ENCODE measurements around the gene ZNF749.
A peak's percentile ranks its signal among the peaks of the same experiment; 100 is the strongest.

The ZNF749 gene

GRCh38 chr19:57435062-57435978 is at the start of gene ZNF749:
TSS of gene ZNF749 (plus strand) at chr19:57435325. CDS start at chr19:57435579, 254 bp downstream.
- peak; percentile 94 for DNase-seq (ENCODE audit: low read depth, low spot score)

- no peak for DNase-seq (ENCODE audit: low read depth, low spot score)
Observed at GRCh38 chr19:57389194-57389729, 45.9 kb upstream of the ZNF749 start.

GRCh38 chr19:57389730-57390598 is 45.2 kb upstream of the ZNF749 start, which contains the start of gene ZNF548:
TSS of gene ZNF548 (plus strand) at chr19:57389854. CDS start at chr19:57390100, 246 bp downstream.
- DNase-seq (ENCODE audit: low read depth, low spot score), result peak; percentile 97

- DNase-seq (ENCODE audit: low read depth, low spot score), result no peak
Observed at GRCh38 chr19:57395710-57396109, 39.4 kb upstream of the ZNF749 start.

- no peak for DNase-seq (ENCODE audit: low read depth, low spot score)
Observed at GRCh38 chr19:57398868-57399267, 36.3 kb upstream of the ZNF749 start.

GRCh38 chr19:57403737-57404563 is 31.2 kb upstream of the ZNF749 start:
- DNase-seq (ENCODE audit: low read depth, low spot score), result no peak

GRCh38 chr19:57406516-57407123 is 28.5 kb upstream of the ZNF749 start:
- peak; percentile 52 for DNase-seq (ENCODE audit: low read depth, low spot score)

GRCh38 chr19:57410877-57411671 is 24.1 kb upstream of the ZNF749 start, which contains the start of gene ZNF17:
TSS of gene ZNF17 (plus strand) at chr19:57411161. CDS start at chr19:57413616, 2,455 bp downstream.
- peak; percentile 90 for DNase-seq (ENCODE audit: low read depth, low spot score)

GRCh38 chr19:57419439-57419838 is 15.7 kb upstream of the ZNF749 start:
- no peak for DNase-seq (ENCODE audit: low read depth, low spot score)

- no peak for DNase-seq (ENCODE audit: low read depth, low spot score)
Observed at GRCh38 chr19:57421037-57421436, 14.1 kb upstream of the ZNF749 start.

GRCh38 chr19:57434386-57435061 is 601 bp upstream of the ZNF749 start:
- no peak for DNase-seq (ENCODE audit: low read depth, low spot score)

GRCh38 chr19:57436417-57436816 is 1.3 kb downstream of the ZNF749 start:
- no peak for DNase-seq (ENCODE audit: low read depth, low spot score)

GRCh38 chr19:57437931-57438330 is 2.8 kb downstream of the ZNF749 start:
- DNase-seq (ENCODE audit: low read depth, low spot score), result no peak

- no peak for DNase-seq (ENCODE audit: low read depth, low spot score)
Observed at GRCh38 chr19:57438925-57439324, 3.8 kb downstream of the ZNF749 start.

- no peak for DNase-seq (ENCODE audit: low read depth, low spot score)
Observed at GRCh38 chr19:57441979-57442752, 7.0 kb downstream of the ZNF749 start.

GRCh38 chr19:57443121-57443696 is 8.1 kb downstream of the ZNF749 start:
- DNase-seq (ENCODE audit: low read depth, low spot score), result no peak

- DNase-seq (ENCODE audit: low read depth, low spot score), result no peak
Observed at GRCh38 chr19:57452307-57452706, 17.2 kb downstream of the ZNF749 start.

All from activated naive CD8-positive, alpha-beta T cell treated with anti-CD3 and anti-CD28 coated beads, Interleukin-2, amount 50 U/mL, for 16 hours (primary cell).